Activated CD8-positive, alpha-beta memory T cell treated with anti-CD3 and anti-CD28 coated beads for 24 hours (primary cell): ENCODE data around the gene NCOA1.
"Not testable (repeated sequence)": the region's sequence is repeated elsewhere in the genome, so short reads cannot be mapped to it uniquely, and the experiment has no call there.

Experiments
- DNase-seq: peaks from one replicate; pipeline ENCODE4 v3.0.0-alpha.2; 2020

NCOA1 gene

GRCh38 chr2:24509425-24509824, 18.4 kb downstream of the NCOA1 start:
- DNase-seq: no peak

- no peak for DNase-seq
These were observed 18.8 kb downstream of the NCOA1 start for GRCh38 chr2:24509840-24510239.

- DNase-seq: no peak
These were observed 19.7 kb downstream of the NCOA1 start for GRCh38 chr2:24510771-24511170.

GRCh38 chr2:24511198-24511597, 20.1 kb downstream of the NCOA1 start:
- DNase-seq: no peak

- DNase-seq: no peak
These were observed 20.8 kb downstream of the NCOA1 start for GRCh38 chr2:24511894-24512293.

GRCh38 chr2:24512404-24512803, 21.4 kb downstream of the NCOA1 start:
- DNase-seq: no peak

GRCh38 chr2:24512831-24513230, 21.8 kb downstream of the NCOA1 start:
- DNase-seq: no peak

GRCh38 chr2:24513281-24514071, 22.4 kb downstream of the NCOA1 start:
- no peak for DNase-seq

- DNase-seq: no peak
These were observed 23.8 kb downstream of the NCOA1 start for GRCh38 chr2:24514820-24515219.

- no peak for DNase-seq
These were observed 24.3 kb downstream of the NCOA1 start for GRCh38 chr2:24515335-24515734.

- no peak for DNase-seq
These were observed 24.8 kb downstream of the NCOA1 start for GRCh38 chr2:24515831-24516230.

- DNase-seq: no peak
These were observed 26.2 kb downstream of the NCOA1 start for GRCh38 chr2:24517247-24517646.

- DNase-seq: no peak
These were observed 29.1 kb downstream of the NCOA1 start for GRCh38 chr2:24520175-24520574.

GRCh38 chr2:24521162-24521857, 30.3 kb downstream of the NCOA1 start:
- no peak for DNase-seq

- no peak for DNase-seq
These were observed 31.1 kb downstream of the NCOA1 start for GRCh38 chr2:24521975-24522639.

GRCh38 chr2:24527536-24527935, 36.5 kb downstream of the NCOA1 start:
- DNase-seq: no peak

GRCh38 chr2:24530796-24531195, 39.7 kb downstream of the NCOA1 start:
- DNase-seq: no peak

- DNase-seq: not testable (repeated sequence)
These were observed 40.6 kb downstream of the NCOA1 start for GRCh38 chr2:24531610-24532009.

GRCh38 chr2:24532057-24532456, 41.0 kb downstream of the NCOA1 start:
- not testable (repeated sequence) for DNase-seq

GRCh38 chr2:24533574-24533973, 42.5 kb downstream of the NCOA1 start:
- not testable (repeated sequence) for DNase-seq

- DNase-seq: no peak
These were observed 47.7 kb downstream of the NCOA1 start for GRCh38 chr2:24538720-24539119.

GRCh38 chr2:24539258-24539657, 48.2 kb downstream of the NCOA1 start:
- no peak for DNase-seq

GRCh38 chr2:24540011-24540477, 49.0 kb downstream of the NCOA1 start:
- no peak for DNase-seq

GRCh38 chr2:24541621-24542020, 50.6 kb downstream of the NCOA1 start:
- no peak for DNase-seq
